KOPT-K1 (cell line): ENCODE data around the gene TFPT.

ENCODE experiments used
- H3K27ac ChIP-seq: fragments of 200-600 bp; sonication (generic); 2 replicates; pipeline ENCODE4 v1.5.1; 2016; ENCODE audit warnings: antibody characterized with exemption, mild to moderate bottlenecking, low read depth, low read length; ENCODE audit not compliant: poor library complexity, severe bottlenecking
- H3K36me3 ChIP-seq: fragments of 200-600 bp; sonication (generic); 2 replicates; pipeline ENCODE4 v1.5.1; 2017; ENCODE audit warnings: antibody characterized with exemption, mild to moderate bottlenecking, low read length, moderate library complexity; ENCODE audit not compliant: insufficient read depth
- H3K9me3 ChIP-seq: fragments of 200-600 bp; sonication (generic); 2 replicates; pipeline ENCODE4 v1.5.1; 2017; ENCODE audit warnings: antibody characterized with exemption, low read length, mild to moderate bottlenecking; ENCODE audit not compliant: insufficient read depth, poor library complexity, severe bottlenecking

The TFPT gene

GRCh38 chr19:54136864-54137698 lies 21.6 kb upstream of the TFPT start:
- peaks cover 5% of the 10 kb centered on the region for H3K9me3 ChIP-seq
- H3K27ac ChIP-seq, result peak overlapping the region; percentile 85
- H3K36me3 ChIP-seq, result peaks cover 33% of the 10 kb centered on the region

- peak overlapping the region; percentile 49 for H3K27ac ChIP-seq
- H3K9me3 ChIP-seq, result peaks cover 5% of the 10 kb centered on the region
- H3K36me3 ChIP-seq, result peaks cover 33% of the 10 kb centered on the region
Observed at GRCh38 chr19:54136086-54136863, 20.8 kb upstream of the TFPT start.

- peaks cover 33% of the 10 kb centered on the region for H3K36me3 ChIP-seq
- no peak overlapping the region for H3K27ac ChIP-seq
- H3K9me3 ChIP-seq, result peaks cover 5% of the 10 kb centered on the region
Observed at GRCh38 chr19:54133957-54134590, 18.6 kb upstream of the TFPT start.

GRCh38 chr19:54133312-54133956 lies 18.0 kb upstream of the TFPT start:
- no peak overlapping the region for H3K27ac ChIP-seq
- H3K36me3 ChIP-seq, result peaks cover 36% of the 10 kb centered on the region
- peaks cover 5% of the 10 kb centered on the region for H3K9me3 ChIP-seq

- Histone ChIP-seq H3K9me3 (peaks cover 5% of the 10 kb centered on the region), H3K27ac (no peak overlapping the region), H3K36me3 (peaks cover 72% of the 10 kb centered on the region)
Observed at GRCh38 chr19:54129617-54129996, 14.2 kb upstream of the TFPT start.

GRCh38 chr19:54128796-54129616 lies 13.5 kb upstream of the TFPT start:
- no peak overlapping the region for H3K27ac ChIP-seq
- peaks cover 78% of the 10 kb centered on the region for H3K36me3 ChIP-seq
- peaks cover 5% of the 10 kb centered on the region for H3K9me3 ChIP-seq

GRCh38 chr19:54128441-54128725 lies 12.9 kb upstream of the TFPT start:
- no peaks in the 10 kb centered on the region for H3K9me3 ChIP-seq
- H3K27ac ChIP-seq, result no peak overlapping the region
- H3K36me3 ChIP-seq, result peaks cover 85% of the 10 kb centered on the region

GRCh38 chr19:54127688-54128440 lies 12.4 kb upstream of the TFPT start:
- Histone ChIP-seq H3K9me3 (no peaks in the 10 kb centered on the region), H3K36me3 (peaks cover 90% of the 10 kb centered on the region)

GRCh38 chr19:54125713-54126112 lies 10.3 kb upstream of the TFPT start:
- Histone ChIP-seq H3K36me3 (peaks cover 97% of the 10 kb centered on the region), H3K9me3 (no peaks in the 10 kb centered on the region), H3K27ac (no peak overlapping the region)

More at GRCh38 chr19:54127688-54128440, 12.4 kb upstream of the TFPT start:
- no peak overlapping the region for H3K27ac ChIP-seq

GRCh38 chr19:54124393-54124792 lies 8.9 kb upstream of the TFPT start:
- Histone ChIP-seq H3K27ac (no peak overlapping the region), H3K36me3 (peaks cover 97% of the 10 kb centered on the region)

GRCh38 chr19:54123682-54124081 lies 8.2 kb upstream of the TFPT start:
- Histone ChIP-seq H3K9me3 (no peaks in the 10 kb centered on the region), H3K36me3 (peaks cover 94% of the 10 kb centered on the region)

More at GRCh38 chr19:54124393-54124792, 8.9 kb upstream of the TFPT start:
- H3K9me3 ChIP-seq, result no peaks in the 10 kb centered on the region

GRCh38 chr19:54121259-54121658 lies 5.8 kb upstream of the TFPT start:
- Histone ChIP-seq H3K9me3 (no peaks in the 10 kb centered on the region), H3K36me3 (peaks cover 81% of the 10 kb centered on the region), H3K27ac (no peak overlapping the region)

More at GRCh38 chr19:54123682-54124081, 8.2 kb upstream of the TFPT start:
- H3K27ac ChIP-seq, result no peak overlapping the region

- Histone ChIP-seq H3K27ac (peak overlapping the region; percentile 86), H3K36me3 (peaks cover 53% of the 10 kb centered on the region), H3K9me3 (no peaks in the 10 kb centered on the region)
Observed at GRCh38 chr19:54114340-54115108, 933 bp downstream of the TFPT start.
